HFF-Myc (cell line): Measurements from ENCODE around the gene SCTR.

Source experiments
- DNase-seq: peaks from one replicate; pipeline ENCODE4 v3.0.0-alpha.2; 2011; ENCODE audit warnings: low read depth; ENCODE audit errors: extremely low read depth
- H3K4me3 ChIP-seq: replicated peaks from 2 replicates; pipeline ENCODE4 v1.5.1; 2011; ENCODE audit warnings: low read depth, mild to moderate bottlenecking, control low read depth, low read length
- CTCF ChIP-seq: IDR thresholded peaks from 2 replicates; pipeline ENCODE4 v1.5.1; 2012; ENCODE audit warnings: mild to moderate bottlenecking, low read depth, low read length, control low read depth; ENCODE audit errors: missing control alignments

SCTR gene

GRCh38 chr2:119432851-119433522 lies 91.3 kb downstream of the SCTR start:
- no peak for TF ChIP-seq CTCF
- no peak for DNase-seq
- no peak overlapping the region for H3K4me3 ChIP-seq

- DNase-seq: no peak
- peak overlapping the region; percentile 25 for H3K4me3 ChIP-seq
- no peak for TF ChIP-seq CTCF
Observed at GRCh38 chr2:119431976-119432850, 92.1 kb downstream of the SCTR start.

- no peak for DNase-seq
- peak within 1 kb of the TSS; percentile 28 for H3K4me3 ChIP-seq
- TF ChIP-seq CTCF: no peak
Observed at GRCh38 chr2:119431155-119431975, 92.9 kb downstream of the SCTR start, which contains the start of gene TMEM37. TMEM37 (plus strand) TSS chr2:119431854; CDS start chr2:119431904, 50 bp downstream.

- DNase-seq: no peak
- TF ChIP-seq CTCF: no peak
- H3K4me3 ChIP-seq: no peak overlapping the region
Observed at GRCh38 chr2:119430023-119430498, 94.2 kb downstream of the SCTR start.

GRCh38 chr2:119429225-119429981 lies 94.9 kb downstream of the SCTR start:
- no peak for DNase-seq
- TF ChIP-seq CTCF: no peak
- H3K4me3 ChIP-seq: no peak overlapping the region
